GM12878 (cell line): ENCODE measurements around the gene HAUS1. TPM values are rescaled to one million over a fixed set of nuclear protein-coding genes. Genes with fewer than 3 reads are reported as not detected.

ENCODE experiments used
- BACH1 ChIP-seq: fragments of 450-650 bp; IDR thresholded peaks from 2 replicates; pipeline ENCODE4 v1.6.1; 2017; ENCODE audit warnings: mild to moderate bottlenecking, borderline replicate concordance
- BHLHE40 ChIP-seq, 2 experiments: fragments of 450-650 bp in 1 of 2; IDR thresholded peaks; 2 replicates each; pipeline ENCODE4 v1.6.1; 2011 to 2017; ENCODE audit warnings: low read depth in 2 of 2, borderline replicate concordance in 1 of 2, improper control_type of control experiment in 1 of 2, low read length in 1 of 2, mild to moderate bottlenecking in 1 of 2
- CHD2 ChIP-seq: IDR thresholded peaks from 2 replicates; pipeline ENCODE4 v1.6.1; 2011; ENCODE audit warnings: low read depth, low read length, improper control_type of control experiment, borderline replicate concordance
- EED ChIP-seq: sonication (generic); IDR thresholded peaks from 2 replicates; pipeline ENCODE4 v1.6.1; 2016; ENCODE audit warnings: antibody characterized with exemption, low read depth
- GATAD2B ChIP-seq: fragments of 450-650 bp; conservative IDR thresholded peaks from 2 replicates; pipeline ENCODE4 v1.6.1; 2017; ENCODE audit warnings: low read depth, mild to moderate bottlenecking, moderate library complexity
- HDGF ChIP-seq: fragments of 450-650 bp; IDR thresholded peaks from 2 replicates; pipeline ENCODE4 v1.6.1; 2016; ENCODE audit warnings: antibody characterized with exemption
- IKZF1 ChIP-seq: fragments of 450-650 bp; conservative IDR thresholded peaks from 2 replicates; pipeline ENCODE4 v1.6.1; 2017; ENCODE audit warnings: antibody characterized with exemption, mild to moderate bottlenecking
- IKZF2 ChIP-seq, 2 experiments: fragments of 450-650 bp; IDR thresholded peaks; 2 replicates each; pipeline ENCODE4 v1.6.1; 2017; ENCODE audit warnings: mild to moderate bottlenecking in 2 of 2, moderate library complexity in 2 of 2
- JUND ChIP-seq: IDR thresholded peaks from 2 replicates; pipeline ENCODE4 v1.6.1; 2012; ENCODE audit warnings: low read depth, mild to moderate bottlenecking, low read length, improper control_type of control experiment, moderate library complexity
- MTA2 ChIP-seq: fragments of 450-650 bp; IDR thresholded peaks from 2 replicates; pipeline ENCODE4 v1.6.1; 2016; ENCODE audit warnings: low read depth, mild to moderate bottlenecking, moderate library complexity
- NR2C1 ChIP-seq: fragments of 450-650 bp; IDR thresholded peaks from 2 replicates; pipeline ENCODE4 v1.6.1; 2017; ENCODE audit warnings: antibody characterized with exemption, mild to moderate bottlenecking, moderate library complexity
- POLR2A ChIP-seq: IDR thresholded peaks from 2 replicates; pipeline ENCODE4 v1.6.1; 2011; ENCODE audit warnings: low read depth, mild to moderate bottlenecking, low read length
- POU2F2 ChIP-seq: IDR thresholded peaks from 3 replicates; pipeline ENCODE4 v1.6.1; 2011; ENCODE audit warnings: low read depth, mild to moderate bottlenecking, low read length, borderline replicate concordance
- RAD51 ChIP-seq: fragments of 450-650 bp; IDR thresholded peaks from 2 replicates; pipeline ENCODE4 v1.6.1; 2016; ENCODE audit warnings: moderate library complexity, mild to moderate bottlenecking, inconsistent platforms
- RUNX3 ChIP-seq: IDR thresholded peaks from 2 replicates; pipeline ENCODE4 v1.6.1; 2012; ENCODE audit warnings: low read length, inconsistent platforms
- TCF12 ChIP-seq: IDR thresholded peaks from 2 replicates; pipeline ENCODE4 v1.6.1; 2011; ENCODE audit warnings: low read depth, mild to moderate bottlenecking, low read length
- TCF3 ChIP-seq: IDR thresholded peaks from 2 replicates; pipeline ENCODE4 v1.6.1; 2012; ENCODE audit warnings: low read depth, mild to moderate bottlenecking, low read length, borderline replicate concordance; ENCODE audit not compliant: insufficient read depth
- ZNF274 ChIP-seq: IDR thresholded peaks from one replicate; pipeline ENCODE4 v1.8.0; 2011; ENCODE audit not compliant: insufficient read length, insufficient read depth
- polyA plus RNA-seq, 11 experiments: library from polyadenylated mRNA; depleted of rRNA in 4 of 11; unstranded in 6 of 11; stranded (reverse) in 5 of 11; fragments of >200 nt; fragmentation: Nextera tagmentation in 4 of 11; fragmentation: Illumina TruSeq in 1 of 11; extraction: Ambion mirVana in 4 of 11; extraction: Trizol in 1 of 11; gene quantifications; 1 replicate in 1 of 11; 2 replicates in 10 of 11; pipeline versions ENCODE4 v1.2.1 to v1.2.3, GENCODE V29; 2011 to 2016; ENCODE audit warnings: inconsistent platforms in 2 of 11, missing spikeins in 2 of 11, low read depth in 1 of 11
- total RNA-seq, 4 experiments: library from RNA; depleted of rRNA in 3 of 4; stranded (reverse); fragments of >200 nt in 3 of 4; fragmentation: Illumina TruSeq in 1 of 4; extraction: Trizol in 1 of 4; gene quantifications; 2 replicates each; pipeline versions ENCODE4 v1.2.1 to v1.2.3, GENCODE V29; 2013 to 2021
- TF ChIP-seq, protein P1 (sequence below): IDR thresholded peaks from 2 replicates; pipeline ENCODE4 v1.6.1; 2011; ENCODE audit warnings: borderline replicate concordance, low read depth, mild to moderate bottlenecking, moderate library complexity, mixed read lengths, low read length; ENCODE audit not compliant: insufficient read depth; ENCODE audit errors: extremely low read length
- TF ChIP-seq, protein P2 (sequence below), 3 experiments: IDR thresholded peaks in 2 of 3; conservative IDR thresholded peaks in 1 of 3; 2 replicates each; pipeline ENCODE4 v1.5.1; 2011; ENCODE audit warnings: low read depth in 3 of 3, low read length in 3 of 3, mild to moderate bottlenecking in 3 of 3, control low read depth in 2 of 3, moderate library complexity in 2 of 3, inconsistent platforms in 1 of 3, mixed read lengths in 1 of 3; ENCODE audit not compliant: control insufficient read depth in 2 of 3, insufficient read depth in 1 of 3; ENCODE audit errors: extremely low read depth in 1 of 3
- TF ChIP-seq, protein P3 (sequence below): fragments of 450-650 bp; formaldehyde crosslinking; IDR thresholded peaks from 2 replicates; pipeline ENCODE4 v1.4.0; 2022; ENCODE audit warnings: mild to moderate bottlenecking, moderate library complexity
- TF ChIP-seq, protein P4 (sequence below): fragments of 450-650 bp; IDR thresholded peaks from 2 replicates; pipeline ENCODE4 v1.6.1; 2017; ENCODE audit warnings: low read depth, mild to moderate bottlenecking, moderate library complexity

Gene HAUS1
- total and polyA plus RNA-seq, 10 of the 15 experiments (the other 5 are each of a cell fraction or from before 2014, with no cell fraction given), result 41.2 to 182 (median 91.9) TPM

DNA sequence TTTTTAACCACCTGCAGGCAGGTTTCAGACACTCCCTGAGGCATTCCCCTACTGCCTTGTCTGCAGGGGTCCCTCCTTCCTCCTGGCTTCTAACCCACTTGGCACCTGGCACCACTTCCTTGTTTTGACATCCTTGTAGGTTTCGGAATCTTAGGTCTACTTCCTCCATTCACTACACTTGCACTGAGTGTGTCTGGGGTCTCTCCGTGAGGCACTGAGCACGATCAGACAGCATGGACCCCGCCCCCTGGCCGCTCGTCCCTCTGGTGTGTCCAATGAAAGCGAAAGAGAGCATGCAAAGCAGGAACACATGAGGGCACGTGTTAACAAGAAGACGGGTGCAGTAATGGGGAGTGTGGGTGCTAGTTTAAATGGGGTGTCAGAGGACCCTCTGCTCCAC lies 63.8 kb downstream of the HAUS1 start (continued):
- TF ChIP-seq CHD2 (0 out of 2 replicates have a peak, but pooled peaks have one; percentile 12), ZNF274 (no peak), RUNX3 (peak; percentile 12; the same call in 1 of the 2 replicates), EED (peak; percentile 80), MTA2 (no peak; the same call in 1 of the 2 replicates), JUND (no peak), RAD51 (peak; percentile 48; the same call in 1 of the 2 replicates), BHLHE40 (IDR thresholded peaks at IDR 0.05; ENCODE audit: borderline replicate concordance in 1 of 2, low read depth in 2 of 2, low read length in 1 of 2) (peak; percentile 91 to 94), POU2F2 (peak; percentile 76; the same call in 2 of the 3 replicates), TCF12 (0 out of 2 replicates have a peak, but pooled peaks have one; percentile 30), POLR2A (no peak), HDGF (no peak), IKZF1 (peak; percentile 80), IKZF2 (IDR thresholded peaks at IDR 0.05) (peak; percentile 70 to 79), GATAD2B (peak; percentile 31; the same call in 1 of the 2 replicates), TCF3 (no peak), NR2C1 (no peak), BACH1 (no peak)
- TF ChIP-seq, protein P1, sequence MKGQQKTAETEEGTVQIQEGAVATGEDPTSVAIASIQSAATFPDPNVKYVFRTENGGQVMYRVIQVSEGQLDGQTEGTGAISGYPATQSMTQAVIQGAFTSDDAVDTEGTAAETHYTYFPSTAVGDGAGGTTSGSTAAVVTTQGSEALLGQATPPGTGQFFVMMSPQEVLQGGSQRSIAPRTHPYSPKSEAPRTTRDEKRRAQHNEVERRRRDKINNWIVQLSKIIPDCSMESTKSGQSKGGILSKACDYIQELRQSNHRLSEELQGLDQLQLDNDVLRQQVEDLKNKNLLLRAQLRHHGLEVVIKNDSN, result peak; percentile 60
- TF ChIP-seq, protein P2, sequence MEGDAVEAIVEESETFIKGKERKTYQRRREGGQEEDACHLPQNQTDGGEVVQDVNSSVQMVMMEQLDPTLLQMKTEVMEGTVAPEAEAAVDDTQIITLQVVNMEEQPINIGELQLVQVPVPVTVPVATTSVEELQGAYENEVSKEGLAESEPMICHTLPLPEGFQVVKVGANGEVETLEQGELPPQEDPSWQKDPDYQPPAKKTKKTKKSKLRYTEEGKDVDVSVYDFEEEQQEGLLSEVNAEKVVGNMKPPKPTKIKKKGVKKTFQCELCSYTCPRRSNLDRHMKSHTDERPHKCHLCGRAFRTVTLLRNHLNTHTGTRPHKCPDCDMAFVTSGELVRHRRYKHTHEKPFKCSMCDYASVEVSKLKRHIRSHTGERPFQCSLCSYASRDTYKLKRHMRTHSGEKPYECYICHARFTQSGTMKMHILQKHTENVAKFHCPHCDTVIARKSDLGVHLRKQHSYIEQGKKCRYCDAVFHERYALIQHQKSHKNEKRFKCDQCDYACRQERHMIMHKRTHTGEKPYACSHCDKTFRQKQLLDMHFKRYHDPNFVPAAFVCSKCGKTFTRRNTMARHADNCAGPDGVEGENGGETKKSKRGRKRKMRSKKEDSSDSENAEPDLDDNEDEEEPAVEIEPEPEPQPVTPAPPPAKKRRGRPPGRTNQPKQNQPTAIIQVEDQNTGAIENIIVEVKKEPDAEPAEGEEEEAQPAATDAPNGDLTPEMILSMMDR (IDR thresholded peaks at IDR 0.05 in 2 of 3, conservative IDR thresholded peaks at IDR 0.05 in 1 of 3; ENCODE audit: control insufficient read depth in 2 of 3, extremely low read depth in 1 of 3, insufficient read depth in 1 of 3, low read depth in 3 of 3, low read length in 3 of 3), result no peak
- TF ChIP-seq, protein P3, sequence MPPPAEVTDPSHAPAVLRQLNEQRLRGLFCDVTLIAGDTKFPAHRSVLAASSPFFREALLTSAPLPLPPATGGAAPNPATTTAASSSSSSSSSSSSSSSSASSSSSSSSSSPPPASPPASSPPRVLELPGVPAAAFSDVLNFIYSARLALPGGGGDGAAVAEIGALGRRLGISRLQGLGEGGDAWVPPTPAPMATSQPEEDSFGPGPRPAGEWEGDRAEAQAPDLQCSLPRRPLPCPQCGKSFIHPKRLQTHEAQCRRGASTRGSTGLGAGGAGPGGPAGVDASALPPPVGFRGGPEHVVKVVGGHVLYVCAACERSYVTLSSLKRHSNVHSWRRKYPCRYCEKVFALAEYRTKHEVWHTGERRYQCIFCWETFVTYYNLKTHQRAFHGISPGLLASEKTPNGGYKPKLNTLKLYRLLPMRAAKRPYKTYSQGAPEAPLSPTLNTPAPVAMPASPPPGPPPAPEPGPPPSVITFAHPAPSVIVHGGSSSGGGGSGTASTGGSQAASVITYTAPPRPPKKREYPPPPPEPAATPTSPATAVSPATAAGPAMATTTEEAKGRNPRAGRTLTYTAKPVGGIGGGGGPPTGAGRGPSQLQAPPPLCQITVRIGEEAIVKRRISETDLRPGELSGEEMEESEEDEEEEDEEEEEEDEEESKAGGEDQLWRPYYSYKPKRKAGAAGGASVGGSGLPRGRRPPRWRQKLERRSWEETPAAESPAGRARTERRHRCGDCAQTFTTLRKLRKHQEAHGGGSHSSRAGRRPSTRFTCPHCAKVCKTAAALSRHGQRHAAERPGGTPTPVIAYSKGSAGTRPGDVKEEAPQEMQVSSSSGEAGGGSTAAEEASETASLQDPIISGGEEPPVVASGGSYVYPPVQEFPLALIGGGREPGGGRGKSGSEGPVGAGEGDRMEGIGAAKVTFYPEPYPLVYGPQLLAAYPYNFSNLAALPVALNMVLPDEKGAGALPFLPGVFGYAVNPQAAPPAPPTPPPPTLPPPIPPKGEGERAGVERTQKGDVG, result no peak
- TF ChIP-seq, protein P4, sequence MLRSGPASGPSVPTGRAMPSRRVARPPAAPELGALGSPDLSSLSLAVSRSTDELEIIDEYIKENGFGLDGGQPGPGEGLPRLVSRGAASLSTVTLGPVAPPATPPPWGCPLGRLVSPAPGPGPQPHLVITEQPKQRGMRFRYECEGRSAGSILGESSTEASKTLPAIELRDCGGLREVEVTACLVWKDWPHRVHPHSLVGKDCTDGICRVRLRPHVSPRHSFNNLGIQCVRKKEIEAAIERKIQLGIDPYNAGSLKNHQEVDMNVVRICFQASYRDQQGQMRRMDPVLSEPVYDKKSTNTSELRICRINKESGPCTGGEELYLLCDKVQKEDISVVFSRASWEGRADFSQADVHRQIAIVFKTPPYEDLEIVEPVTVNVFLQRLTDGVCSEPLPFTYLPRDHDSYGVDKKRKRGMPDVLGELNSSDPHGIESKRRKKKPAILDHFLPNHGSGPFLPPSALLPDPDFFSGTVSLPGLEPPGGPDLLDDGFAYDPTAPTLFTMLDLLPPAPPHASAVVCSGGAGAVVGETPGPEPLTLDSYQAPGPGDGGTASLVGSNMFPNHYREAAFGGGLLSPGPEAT, result 0 out of 2 replicates have a peak, but pooled peaks have one; percentile 18
- TF ChIP-seq, all 136 proteins: peak for 26
